Amniotic stem cell (primary cell): Measurements from ENCODE around the gene WFS1.

Source experiments
- DNase-seq: peaks from one replicate; lab custom pipeline; 2025; lab: John Stamatoyannopoulos, UW

The WFS1 gene

DNA sequence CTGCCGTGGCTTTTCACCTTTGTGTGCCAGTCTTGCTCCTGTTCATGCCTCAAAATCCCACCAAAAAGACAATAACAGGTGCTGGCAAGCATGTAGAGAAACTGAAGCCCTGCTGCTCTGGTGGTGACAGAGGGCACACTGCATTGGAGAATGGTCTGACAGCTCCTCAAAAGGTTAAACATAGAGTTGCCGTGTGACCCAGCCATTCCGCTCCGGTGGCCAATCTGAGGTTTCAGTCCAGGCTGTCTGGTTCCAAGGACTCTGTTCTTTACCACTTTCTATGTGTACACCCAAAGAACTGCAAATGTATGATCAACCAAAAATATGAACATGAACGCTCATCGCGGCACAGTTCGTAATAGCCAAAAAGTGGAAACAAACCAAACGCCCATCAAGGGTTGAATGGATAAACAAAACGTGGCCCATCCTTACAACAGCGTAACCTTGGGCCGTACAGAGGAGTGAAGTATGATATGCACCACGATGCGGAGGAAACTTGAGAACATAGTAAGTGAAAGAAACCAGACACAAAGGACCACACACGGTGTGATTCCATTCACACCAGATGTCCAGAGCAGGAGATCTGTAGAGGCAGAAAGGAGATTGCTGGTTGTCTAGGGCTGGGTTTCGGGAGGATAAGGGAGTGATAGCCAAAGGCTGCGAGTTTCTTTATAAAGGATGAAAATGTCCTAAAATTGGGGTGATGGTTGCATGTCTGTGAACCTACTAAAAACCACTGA lies 33.6 kb upstream of the WFS1 start:
- no peak for DNase-seq

- DNase-seq = no peak
These were observed 32.7 kb upstream of the WFS1 start for GRCh38 chr4:6236816-6237390.

DNA sequence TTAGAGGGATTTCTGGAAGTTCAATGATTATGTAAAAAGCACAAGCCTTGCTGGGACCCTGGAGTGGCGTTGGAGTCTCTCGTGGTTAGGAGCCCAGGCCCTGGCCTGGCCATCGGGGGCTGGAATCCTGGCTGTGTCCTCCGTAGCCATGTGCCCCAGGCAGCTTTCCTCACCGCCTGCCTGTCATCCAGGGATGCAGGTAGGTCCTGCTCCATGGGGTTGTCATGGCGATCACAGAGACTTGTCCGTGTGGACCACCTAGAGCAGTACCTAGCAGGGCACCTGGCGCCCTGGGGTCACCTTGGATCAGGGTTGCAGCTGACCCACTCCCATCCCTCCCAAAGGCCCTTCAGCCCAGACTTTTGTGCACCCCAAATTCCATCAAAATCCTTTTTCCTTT lies 30.2 kb upstream of the WFS1 start:
- no peak for DNase-seq

DNA sequence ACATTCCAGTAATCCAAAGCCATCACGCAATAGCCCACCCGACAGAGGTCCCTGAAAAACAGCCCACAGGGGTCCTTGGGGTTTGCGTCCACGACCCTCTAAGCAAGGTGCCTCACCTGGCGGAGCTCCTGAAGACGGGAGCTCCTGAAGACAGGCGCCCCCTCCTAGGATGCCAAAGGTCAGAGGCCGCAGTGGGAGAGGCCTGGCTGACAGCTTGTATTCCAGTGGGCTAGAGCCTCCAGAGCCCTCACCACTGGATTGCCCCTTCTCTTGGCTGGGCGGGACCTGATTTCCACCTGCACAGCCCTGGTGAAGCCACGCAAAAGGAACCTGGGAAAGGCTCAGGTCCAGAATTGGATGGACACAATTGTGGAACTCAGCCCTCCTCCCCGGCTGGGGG lies 29.7 kb upstream of the WFS1 start:
- DNase-seq = no peak

GRCh38 chr4:6241062-6241845 lies 28.4 kb upstream of the WFS1 start:
- DNase-seq = no peak

DNA sequence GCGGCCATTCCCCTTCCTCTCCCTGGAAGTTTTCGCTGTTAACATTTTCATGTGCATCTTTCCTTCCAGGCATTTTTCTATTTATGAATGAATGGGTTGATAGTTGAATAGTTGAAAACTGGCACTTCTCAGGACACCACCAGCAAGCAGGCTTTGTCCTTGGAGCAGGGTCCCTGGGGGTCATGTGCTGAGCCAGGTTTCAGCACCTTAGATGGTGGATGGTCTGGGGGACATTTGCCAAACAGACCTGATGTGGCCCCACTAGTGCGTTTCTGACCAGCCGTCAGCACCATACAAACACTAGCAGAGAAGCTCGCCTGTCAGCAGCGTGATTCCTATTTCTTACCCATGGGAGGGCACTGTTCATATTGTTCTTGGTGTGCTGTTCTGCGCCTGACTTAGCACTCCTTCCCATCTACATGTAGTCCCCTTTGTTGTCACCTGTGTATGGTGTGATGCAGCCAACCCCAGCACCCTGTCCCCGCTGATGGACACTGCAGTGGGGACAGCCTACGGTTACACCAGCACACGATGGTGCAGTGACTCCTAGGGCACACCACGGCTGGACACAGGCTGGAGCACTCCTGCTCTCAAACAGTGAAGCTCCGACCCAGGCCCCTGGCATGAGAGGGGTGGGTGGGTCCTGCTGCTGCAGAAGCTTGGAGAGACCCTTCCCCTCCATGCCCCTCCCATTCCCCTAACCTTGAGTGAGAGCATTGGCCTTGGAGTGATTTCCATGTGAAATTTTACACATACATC lies 27.2 kb upstream of the WFS1 start:
- DNase-seq = no peak

DNA sequence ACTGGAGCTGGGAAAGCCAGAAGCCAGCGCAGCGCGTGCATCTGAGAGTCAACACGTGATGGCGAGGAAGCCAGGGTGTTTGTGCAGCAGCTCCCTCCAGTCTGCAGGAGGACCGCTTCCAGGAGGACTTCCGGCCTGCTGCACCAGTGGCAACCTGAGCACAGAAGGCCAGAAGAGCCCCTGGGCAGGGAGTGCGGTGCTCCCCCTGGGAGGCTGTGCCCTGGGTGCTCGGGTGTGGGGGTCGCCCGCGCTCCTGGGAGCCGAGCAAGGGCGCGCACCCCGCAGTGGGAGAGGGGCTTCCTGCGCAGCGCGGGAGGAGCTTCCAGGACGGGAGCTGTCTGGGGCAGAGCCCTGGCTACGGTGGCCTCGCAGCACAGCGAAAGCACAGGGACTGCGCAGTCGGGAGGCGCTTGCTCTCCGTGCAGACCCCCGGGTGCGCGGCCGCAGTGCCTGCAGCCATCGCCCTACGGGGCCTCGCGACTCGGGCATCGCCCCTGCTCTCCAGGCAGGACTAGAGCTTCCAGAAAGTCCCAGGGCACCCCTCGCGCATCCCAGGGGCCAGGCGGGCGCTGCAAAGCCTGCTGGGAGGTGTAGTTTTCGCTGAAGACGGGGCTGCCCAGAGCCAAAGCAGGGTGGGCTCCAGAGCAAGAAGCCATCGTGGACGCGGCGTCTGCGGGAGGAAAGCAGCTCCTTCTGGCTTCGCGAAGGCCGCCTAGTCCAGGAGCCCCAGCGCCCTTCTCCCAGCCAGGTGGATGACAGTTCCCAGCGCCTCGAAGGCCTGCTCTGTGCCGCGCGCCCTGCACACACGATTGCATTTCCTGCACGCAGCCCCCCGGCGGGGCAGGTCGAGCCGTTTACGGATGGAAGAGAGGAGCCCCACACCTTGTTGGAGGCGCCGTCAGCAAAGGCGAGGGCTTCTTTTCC lies 24.1 kb upstream of the WFS1 start:
- DNase-seq = no peak

GRCh38 chr4:6246170-6246634 lies 23.4 kb upstream of the WFS1 start:
- no peak for DNase-seq

- DNase-seq = no peak
These were observed 21.3 kb upstream of the WFS1 start for GRCh38 chr4:6248394-6248793.

- peak; percentile 48 for DNase-seq
These were observed 19.2 kb upstream of the WFS1 start for GRCh38 chr4:6250235-6250983.

- no peak for DNase-seq
These were observed 18.7 kb upstream of the WFS1 start for GRCh38 chr4:6250984-6251295.

DNA sequence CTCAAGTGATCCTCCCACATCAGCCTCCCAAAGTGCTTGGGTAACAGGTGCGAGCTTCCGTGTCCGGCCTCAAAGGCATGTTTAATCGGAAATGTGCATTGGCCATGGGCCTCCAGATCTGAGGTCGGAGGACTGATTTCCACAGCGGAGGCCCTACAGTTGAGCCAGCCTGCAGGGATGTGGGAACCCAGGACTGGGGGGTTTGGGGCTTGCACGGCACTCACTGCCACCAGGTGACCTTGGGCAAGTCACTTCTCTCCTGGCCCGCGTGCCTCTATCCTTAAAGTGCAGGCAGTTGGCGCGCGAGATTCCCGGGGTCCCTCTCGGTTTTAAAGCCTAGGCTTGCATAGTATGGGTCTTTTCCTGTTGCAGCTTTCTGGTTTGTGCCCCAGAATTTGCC lies 18.3 kb upstream of the WFS1 start:
- DNase-seq = no peak

DNA sequence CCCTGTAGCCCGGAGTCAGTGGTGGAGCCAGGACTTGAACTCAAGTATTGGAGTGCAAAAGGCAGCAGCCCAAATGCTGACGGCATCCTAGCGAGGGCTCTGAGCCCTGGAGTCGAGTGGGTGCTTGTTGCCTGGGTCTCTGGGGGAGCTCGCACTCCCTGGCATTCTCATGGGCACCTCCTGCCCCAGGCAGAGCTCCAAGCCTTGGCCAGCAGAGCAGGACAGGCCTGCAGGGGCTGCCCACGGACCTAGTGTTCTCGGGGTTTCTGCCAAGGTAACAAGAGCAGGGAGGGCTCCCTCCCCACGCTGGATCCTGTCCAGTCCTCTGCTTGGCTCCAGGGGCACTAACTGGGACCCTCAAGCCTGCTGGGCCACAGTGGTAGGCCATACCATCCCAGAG lies 17.6 kb upstream of the WFS1 start:
- DNase-seq = no peak

DNA sequence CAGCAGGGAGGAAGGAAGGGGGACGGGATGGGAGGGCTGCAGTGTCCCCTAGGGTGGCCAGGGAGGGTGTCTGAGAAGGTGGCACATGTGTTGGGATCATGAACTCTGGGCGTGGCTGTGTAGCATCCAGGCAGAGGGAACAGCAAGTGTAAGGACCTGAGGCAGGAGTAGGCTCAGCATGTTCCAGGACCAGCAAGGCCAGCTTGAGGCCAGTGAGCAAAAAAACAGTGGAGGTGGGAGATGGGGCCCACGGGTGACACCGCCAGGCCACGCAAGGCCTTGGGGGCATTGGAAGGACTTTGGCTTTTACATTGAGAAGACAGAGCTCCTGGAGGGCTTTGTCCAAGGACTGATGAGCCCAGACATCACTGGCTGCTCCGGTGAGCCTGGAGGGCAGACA lies 16.5 kb upstream of the WFS1 start:
- DNase-seq = no peak

GRCh38 chr4:6253961-6254360 lies 15.7 kb upstream of the WFS1 start:
- DNase-seq = no peak

DNA sequence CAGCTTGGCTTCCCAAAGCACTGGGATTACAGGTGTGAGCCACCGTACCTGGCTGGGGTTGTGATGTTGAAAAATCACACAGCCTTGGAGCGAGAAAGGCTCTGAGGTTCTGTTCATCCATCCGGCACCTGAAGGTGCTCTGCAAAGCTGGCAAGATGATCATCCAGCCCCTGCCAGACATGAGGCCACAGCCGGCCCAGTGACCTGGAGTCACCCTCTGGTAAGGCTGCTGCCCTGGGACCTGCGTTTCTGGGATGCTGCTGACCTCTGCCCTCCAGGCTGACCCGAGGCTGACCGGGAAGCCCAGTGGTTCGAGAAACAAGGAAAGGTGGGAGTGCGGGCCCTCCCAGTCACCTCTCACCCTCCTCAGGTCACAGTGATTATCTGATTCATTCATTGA lies 13.5 kb upstream of the WFS1 start:
- no peak for DNase-seq

- no peak for DNase-seq
These were observed 12.2 kb upstream of the WFS1 start for GRCh38 chr4:6257247-6258025.

GRCh38 chr4:6258026-6258360 lies 11.7 kb upstream of the WFS1 start:
- no peak for DNase-seq

DNA sequence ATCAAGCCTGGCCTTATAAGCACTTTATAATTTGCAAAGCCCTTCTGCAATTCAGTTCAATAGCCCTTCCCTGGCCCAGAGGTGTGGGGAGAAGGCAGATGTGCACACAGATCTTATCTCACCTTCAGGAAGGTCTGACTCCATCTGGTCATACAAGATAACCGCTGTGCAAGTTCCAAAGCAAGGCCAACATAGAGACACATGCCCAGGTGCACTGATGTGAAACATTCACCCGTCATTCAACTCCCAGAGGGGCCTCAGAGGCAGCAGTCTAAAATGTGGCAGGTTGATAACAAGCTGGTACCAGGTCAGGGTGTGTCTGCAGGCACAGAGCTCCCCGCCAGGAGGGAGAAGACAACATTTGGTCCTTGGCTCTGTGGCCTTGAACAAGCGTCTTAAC lies 10.9 kb upstream of the WFS1 start:
- no peak for DNase-seq

GRCh38 chr4:6259886-6260285 lies 9.8 kb upstream of the WFS1 start:
- DNase-seq = no peak
